NB4 (cell line): ENCODE results near the gene LAMA1.

Experiments
- DNase-seq: peaks from one replicate; pipeline ENCODE4 v3.0.0; 2010; ENCODE audit warnings: low read depth
- H3K4me3 ChIP-seq: one replicate; pipeline ENCODE4 v1.5.1; 2011; ENCODE audit warnings: mild to moderate bottlenecking, low read depth, low read length, moderate library complexity
- MYC ChIP-seq: IDR thresholded peaks from 2 replicates; pipeline ENCODE4 v1.6.1; 2011; ENCODE audit warnings: low read depth, low read length
- POLR2A ChIP-seq: IDR thresholded peaks from 2 replicates; pipeline ENCODE4 v1.6.1; 2011; ENCODE audit warnings: mild to moderate bottlenecking; ENCODE audit not compliant: insufficient read length; ENCODE audit errors: extremely low read depth
- TF ChIP-seq, protein P1 (sequence below): IDR thresholded peaks from 2 replicates; pipeline ENCODE4 v1.6.1; 2011; ENCODE audit warnings: low read depth, low read length
- TF ChIP-seq, protein P2 (sequence below): IDR thresholded peaks from one replicate; pipeline ENCODE4 v1.5.1; 2012; ENCODE audit warnings: low read depth, low read length

Gene LAMA1

DNA sequence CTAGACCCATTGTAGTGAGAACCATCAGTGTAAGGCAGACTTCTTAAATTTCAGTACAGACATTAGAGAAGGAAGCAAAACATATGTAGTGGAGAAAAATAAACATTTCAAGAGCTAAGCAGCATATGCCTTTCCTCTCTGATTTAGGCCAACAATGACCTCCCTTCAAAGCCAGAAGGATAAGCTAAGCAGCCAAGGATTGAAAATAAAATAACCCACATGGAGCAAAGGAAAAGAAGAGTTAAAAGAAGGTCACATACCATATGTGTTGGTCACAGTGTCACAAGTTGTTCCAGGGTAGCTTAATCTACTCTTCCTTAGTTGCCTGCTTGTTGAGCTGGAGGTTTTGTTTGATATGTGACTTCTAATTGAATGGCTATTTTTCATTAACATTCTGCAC lies 15.6 kb upstream of the LAMA1 start:
- DNase-seq: no peak
- no peak for TF ChIP-seq MYC
- TF ChIP-seq POLR2A: no peak
- TF ChIP-seq, protein P1, sequence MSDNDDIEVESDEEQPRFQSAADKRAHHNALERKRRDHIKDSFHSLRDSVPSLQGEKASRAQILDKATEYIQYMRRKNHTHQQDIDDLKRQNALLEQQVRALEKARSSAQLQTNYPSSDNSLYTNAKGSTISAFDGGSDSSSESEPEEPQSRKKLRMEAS: no peak
- TF ChIP-seq, protein P2, sequence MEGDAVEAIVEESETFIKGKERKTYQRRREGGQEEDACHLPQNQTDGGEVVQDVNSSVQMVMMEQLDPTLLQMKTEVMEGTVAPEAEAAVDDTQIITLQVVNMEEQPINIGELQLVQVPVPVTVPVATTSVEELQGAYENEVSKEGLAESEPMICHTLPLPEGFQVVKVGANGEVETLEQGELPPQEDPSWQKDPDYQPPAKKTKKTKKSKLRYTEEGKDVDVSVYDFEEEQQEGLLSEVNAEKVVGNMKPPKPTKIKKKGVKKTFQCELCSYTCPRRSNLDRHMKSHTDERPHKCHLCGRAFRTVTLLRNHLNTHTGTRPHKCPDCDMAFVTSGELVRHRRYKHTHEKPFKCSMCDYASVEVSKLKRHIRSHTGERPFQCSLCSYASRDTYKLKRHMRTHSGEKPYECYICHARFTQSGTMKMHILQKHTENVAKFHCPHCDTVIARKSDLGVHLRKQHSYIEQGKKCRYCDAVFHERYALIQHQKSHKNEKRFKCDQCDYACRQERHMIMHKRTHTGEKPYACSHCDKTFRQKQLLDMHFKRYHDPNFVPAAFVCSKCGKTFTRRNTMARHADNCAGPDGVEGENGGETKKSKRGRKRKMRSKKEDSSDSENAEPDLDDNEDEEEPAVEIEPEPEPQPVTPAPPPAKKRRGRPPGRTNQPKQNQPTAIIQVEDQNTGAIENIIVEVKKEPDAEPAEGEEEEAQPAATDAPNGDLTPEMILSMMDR: no peak

DNA sequence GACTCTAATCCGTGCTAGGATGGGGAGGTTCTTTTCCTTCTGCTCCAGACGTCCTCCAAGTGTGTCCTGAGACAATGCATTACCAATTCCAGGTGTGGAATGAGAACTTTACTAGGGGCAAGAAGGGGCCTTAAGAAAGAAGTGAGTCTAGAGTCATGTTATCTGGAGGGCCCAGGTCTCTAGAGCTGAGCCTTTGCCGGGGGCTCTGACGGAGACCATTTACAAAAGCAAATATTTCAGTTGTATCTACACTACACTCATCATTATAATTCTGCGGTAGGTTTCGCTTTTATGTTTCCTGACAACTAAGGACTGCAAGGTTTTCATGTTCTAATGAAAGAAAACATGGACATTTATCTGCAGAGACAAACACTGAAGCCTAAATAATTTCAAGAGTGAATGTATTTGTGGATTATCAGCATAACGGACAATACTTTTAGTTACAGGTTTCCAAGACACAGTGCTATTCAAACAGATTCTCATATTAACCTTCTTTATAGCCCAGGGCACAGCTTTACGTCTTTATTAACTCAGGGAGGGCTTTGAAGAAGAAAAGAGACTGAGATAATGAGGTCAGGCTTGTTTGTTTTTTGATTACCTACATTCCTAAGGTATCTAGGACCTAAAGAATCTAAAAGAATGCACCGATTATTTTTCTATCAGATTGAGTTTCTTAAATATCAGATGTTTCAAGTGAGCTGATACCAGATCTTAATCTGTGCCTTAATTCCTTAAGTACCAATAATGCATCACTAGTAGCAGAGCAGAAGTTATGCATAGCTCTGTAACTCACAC lies 15.0 kb upstream of the LAMA1 start:
- no peak overlapping the region for H3K4me3 ChIP-seq
- TF ChIP-seq MYC (no peak), POLR2A (no peak)
- TF ChIP-seq, protein P2: no peak
- TF ChIP-seq, protein P1: no peak

More for the DNA sequence above, 15.6 kb upstream of the LAMA1 start:
- no peak overlapping the region for H3K4me3 ChIP-seq

DNA sequence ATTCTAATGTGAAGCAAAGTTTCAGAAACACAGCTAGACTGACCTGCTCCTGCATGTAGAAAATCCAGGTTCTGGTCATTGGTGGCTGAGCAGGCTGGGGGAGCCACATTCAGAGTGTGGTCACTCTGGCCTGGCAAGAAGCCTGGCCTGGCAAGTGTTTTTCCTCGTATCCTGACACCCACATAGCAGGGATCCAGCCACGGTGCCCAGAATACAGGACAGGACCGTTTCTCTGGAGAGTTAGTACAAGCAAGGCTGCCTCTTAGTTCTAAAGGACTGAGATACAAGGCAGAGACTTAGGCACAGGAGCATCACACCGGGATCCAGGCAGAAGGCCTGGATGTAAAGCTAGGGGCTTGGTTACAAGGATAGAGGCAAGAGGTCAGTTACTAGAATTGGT lies 4.8 kb upstream of the LAMA1 start:
- no peak for DNase-seq
- TF ChIP-seq, protein P2: no peak
- TF ChIP-seq POLR2A (no peak), MYC (no peak)
- TF ChIP-seq, protein P1: no peak
- no peak overlapping the region for H3K4me3 ChIP-seq

More for the DNA sequence above, 15.0 kb upstream of the LAMA1 start:
- no peak for DNase-seq

DNA sequence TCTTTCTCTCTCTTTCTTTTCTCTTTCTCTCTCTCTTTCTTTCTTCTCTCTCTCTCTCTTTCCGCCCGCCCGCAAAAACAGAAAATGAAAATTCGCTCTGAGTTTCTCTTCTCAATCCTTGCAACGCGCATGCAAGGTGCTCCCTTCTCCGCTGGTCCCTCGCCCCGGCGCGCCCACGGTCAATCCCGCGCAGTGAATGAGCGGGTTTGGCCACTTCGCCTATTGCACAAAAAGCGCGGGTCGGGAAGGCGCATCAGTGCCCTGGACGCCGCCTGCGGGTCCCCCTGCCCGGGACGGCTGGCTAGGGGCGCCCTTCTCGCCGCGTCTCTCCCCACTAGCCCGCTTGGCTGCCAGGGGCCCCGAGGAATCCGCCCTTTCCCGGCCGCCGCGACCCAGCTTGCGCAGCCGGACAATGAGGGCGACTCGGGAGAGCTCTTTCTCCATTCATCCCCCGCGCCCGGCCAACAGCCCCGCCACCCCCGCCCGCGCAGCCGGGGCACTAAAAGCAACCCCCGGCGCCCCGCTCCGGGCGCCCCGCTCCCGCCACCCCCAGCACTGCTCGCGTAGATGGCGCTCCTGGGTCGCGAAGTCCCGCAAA lies 706 bp downstream of the LAMA1 start:
- DNase-seq: no peak
- TF ChIP-seq MYC: no peak
- TF ChIP-seq, protein P2: no peak
- TF ChIP-seq, protein P1: no peak
- TF ChIP-seq POLR2A: no peak
- H3K4me3 ChIP-seq: no peak overlapping the region

DNA sequence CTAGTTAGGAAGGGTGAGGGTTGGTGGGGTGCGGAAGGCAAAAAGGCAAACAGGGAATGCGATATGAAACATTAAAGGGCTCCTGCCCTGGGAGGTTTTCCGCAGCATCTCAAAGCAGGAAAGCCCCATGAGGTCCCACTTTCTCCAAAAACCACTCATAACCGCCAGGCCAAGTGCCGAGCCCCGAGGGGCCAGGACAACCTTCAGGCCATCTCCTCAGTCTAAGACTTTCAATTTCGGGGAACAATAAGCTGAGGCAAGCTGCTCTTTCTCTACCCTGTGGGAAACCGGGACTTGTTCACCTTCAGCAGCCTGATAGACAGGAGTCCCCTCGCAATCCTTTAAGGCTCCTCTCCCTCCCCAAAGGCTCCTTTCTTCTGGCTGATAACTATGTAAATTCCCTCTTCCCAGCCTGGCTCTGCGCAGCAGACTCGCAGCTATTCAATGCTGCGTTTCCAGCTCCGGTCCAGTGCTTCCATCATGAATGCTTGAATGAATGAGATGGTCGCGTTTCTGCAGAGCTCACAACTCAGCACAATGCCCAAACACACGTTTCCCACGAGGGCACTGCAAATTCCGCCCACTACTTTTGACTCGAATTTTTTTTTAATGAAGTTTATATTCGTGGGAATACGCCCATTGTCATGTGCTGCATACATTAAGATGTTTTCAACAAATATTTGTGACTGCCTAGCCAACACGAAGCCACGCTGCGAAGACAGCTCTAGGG lies 1.4 kb downstream of the LAMA1 start:
- no peak overlapping the region for H3K4me3 ChIP-seq
- TF ChIP-seq, protein P2: no peak
- TF ChIP-seq MYC: no peak
- no peak for TF ChIP-seq POLR2A
- TF ChIP-seq, protein P1: no peak
- DNase-seq: no peak
